GM12873 (cell line): Measurements from ENCODE around the gene FRMD7.

ENCODE experiments used
- TF ChIP-seq, protein P1 (sequence below): IDR thresholded peaks from 2 replicates; pipeline ENCODE4 v1.5.1; 2012; ENCODE audit warnings: low read depth, mild to moderate bottlenecking, moderate library complexity, low read length, control low read depth; ENCODE audit not compliant: insufficient read depth; ENCODE audit errors: missing control alignments

FRMD7 gene

DNA sequence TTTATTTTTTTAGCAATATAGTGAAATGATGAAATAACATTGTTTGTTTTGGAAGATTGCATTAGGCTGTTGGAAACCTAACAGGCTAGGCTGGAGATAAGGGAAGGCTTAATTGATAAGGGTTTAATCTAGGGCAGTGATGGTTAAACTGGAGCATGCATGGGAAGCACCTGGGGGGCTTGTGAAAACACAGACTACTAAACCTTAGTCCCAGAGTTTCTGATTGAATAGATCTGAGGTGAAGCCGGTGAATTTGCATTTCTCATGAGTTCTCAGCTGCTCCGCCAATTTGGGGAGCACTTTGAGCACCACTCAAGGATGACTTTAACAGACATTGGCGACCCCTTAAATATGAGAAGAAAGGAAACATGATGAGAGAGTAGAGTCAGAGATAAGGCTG lies 93.2 kb downstream of the FRMD7 start:
- TF ChIP-seq, protein P1, sequence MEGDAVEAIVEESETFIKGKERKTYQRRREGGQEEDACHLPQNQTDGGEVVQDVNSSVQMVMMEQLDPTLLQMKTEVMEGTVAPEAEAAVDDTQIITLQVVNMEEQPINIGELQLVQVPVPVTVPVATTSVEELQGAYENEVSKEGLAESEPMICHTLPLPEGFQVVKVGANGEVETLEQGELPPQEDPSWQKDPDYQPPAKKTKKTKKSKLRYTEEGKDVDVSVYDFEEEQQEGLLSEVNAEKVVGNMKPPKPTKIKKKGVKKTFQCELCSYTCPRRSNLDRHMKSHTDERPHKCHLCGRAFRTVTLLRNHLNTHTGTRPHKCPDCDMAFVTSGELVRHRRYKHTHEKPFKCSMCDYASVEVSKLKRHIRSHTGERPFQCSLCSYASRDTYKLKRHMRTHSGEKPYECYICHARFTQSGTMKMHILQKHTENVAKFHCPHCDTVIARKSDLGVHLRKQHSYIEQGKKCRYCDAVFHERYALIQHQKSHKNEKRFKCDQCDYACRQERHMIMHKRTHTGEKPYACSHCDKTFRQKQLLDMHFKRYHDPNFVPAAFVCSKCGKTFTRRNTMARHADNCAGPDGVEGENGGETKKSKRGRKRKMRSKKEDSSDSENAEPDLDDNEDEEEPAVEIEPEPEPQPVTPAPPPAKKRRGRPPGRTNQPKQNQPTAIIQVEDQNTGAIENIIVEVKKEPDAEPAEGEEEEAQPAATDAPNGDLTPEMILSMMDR: no peak

DNA sequence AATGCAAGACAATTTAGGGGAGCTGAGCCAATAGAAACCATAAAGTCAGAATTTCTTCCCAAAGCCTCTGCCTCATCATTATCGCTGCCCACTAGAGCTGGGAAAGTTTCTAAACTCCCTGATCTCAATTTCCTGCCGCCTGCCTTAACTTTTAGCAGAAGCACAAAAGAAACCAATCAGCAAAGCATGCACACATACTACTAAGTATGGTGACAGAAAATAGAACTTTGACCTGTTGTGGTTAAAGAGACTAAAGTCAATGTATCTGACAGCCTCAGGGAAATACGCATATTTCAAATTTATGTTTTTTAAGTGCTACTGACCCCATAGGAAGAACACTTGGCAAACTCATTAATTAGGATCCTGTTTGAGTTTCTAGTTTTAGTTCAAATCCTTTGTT lies 94.7 kb downstream of the FRMD7 start:
- TF ChIP-seq, protein P1: no peak

DNA sequence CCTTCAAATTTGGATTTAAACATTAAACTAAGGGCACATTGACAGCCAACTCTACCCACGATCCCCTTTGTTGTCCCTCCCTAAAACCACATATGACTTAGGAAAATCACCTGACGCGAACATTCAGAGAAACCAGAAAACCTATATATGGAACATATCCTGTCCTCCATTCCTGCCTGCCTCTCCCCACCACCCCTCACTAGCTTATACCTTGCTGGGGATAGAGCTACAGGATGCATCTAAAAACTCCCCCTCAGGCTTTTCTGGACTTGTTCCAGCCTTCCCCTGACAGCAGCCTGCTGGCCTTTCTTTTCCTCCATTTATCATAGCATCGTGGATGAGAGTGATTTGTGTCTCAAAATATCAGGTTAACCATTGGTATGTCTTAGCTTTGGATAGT lies 96.0 kb downstream of the FRMD7 start:
- TF ChIP-seq, protein P1: no peak

DNA sequence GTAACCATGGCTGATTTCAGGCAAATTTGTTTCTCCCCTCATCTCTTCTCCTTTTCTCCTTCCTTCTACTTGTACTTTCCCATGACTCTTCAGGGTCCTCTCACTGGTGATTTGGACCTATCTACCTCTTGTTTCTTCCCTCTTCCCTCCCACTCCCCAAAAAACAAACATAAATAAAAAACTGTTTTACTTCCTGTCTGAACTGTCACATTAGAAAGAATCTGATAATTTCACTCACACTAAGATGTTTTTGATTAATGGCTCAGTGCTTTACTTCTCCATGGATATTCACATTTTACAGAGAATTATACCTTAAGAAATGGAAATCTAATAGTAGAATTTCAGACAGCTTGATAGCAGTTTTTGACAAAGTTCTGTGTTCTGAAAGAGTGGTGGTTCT lies 97.6 kb downstream of the FRMD7 start:
- TF ChIP-seq, protein P1: no peak
